HG03378 (cell line): ENCODE results near the gene CPXM1.
"Not testable (repeated sequence)": the region's sequence is repeated elsewhere in the genome, so short reads cannot be mapped to it uniquely, and the experiment has no call there.

Source experiments
- ATAC-seq: cut with Tn5 transposase; IDR thresholded peaks from one replicate; pipeline ENCODE4 v1.9.1; 2021; ENCODE audit warnings: mild to moderate bottlenecking, moderate library complexity; ENCODE audit not compliant: unreplicated experiment

The CPXM1 gene

DNA sequence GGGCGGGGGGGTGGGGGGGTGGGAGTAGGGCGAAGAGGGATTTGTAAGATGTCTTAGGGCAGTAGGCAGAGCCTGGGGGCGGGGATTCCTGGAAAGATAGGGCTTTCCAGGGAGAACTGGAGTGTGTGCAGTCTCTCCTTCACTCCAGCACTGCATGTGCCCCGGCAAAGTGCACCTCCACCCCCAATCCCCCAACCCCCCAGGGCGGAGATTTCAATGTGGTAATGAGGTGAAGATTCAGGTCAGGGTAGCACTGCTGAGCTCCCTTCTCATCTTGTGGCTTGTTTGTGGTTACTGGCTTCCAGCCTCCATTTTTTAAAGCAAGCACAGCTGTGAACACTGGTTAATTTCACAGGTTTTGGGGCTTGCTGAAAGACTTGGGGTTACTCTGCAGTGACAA, 21.6 kb upstream of the CPXM1 start:
- no peak for ATAC-seq

DNA sequence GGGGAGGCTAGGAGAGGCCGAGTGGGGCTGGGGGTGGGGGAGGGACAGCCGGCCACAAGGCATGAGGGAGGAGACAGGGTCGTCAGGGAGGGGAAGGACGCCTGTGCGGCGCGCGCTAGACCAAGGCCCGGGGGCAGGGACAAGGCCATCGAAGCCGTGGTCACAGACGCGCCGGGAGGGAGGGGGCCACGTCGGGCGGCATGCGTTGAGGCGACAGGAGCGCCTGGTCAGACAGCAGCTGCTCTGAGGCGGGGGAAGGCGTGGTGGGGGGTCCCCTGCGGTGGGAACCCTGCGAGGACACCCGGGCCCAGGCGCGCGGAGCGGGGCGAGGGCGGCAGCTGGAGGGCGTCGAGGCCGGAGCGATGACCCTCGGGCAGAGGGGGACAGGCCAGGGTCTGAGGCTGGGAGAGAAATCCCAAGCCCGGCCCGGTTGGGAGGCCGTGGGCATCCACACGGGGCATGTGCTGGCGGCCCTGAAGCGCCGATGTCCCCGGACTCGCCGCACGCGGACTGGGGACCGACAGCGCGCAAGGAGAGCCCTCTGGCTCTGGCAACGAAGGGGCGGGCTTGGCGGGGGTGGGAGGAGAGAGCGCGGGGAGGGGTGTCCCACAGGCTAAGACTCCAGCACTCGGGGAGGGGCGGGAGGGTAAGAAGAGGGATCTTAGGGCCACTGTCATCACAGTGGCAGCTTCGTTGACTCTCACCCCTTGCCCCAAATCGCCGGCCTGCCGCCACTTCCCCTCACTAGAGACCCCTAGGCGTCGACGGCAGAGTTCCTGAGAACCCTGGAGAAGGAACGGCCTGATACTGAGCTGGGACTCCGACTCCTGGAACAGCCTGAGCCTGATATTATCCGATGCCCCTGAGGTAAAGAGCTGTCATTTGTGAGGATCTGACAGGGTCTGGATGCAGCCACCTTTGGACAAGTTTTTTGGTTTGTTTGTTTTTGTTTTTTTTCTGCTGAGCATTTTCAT, 20.8 kb upstream of the CPXM1 start:
- ATAC-seq: no peak

DNA sequence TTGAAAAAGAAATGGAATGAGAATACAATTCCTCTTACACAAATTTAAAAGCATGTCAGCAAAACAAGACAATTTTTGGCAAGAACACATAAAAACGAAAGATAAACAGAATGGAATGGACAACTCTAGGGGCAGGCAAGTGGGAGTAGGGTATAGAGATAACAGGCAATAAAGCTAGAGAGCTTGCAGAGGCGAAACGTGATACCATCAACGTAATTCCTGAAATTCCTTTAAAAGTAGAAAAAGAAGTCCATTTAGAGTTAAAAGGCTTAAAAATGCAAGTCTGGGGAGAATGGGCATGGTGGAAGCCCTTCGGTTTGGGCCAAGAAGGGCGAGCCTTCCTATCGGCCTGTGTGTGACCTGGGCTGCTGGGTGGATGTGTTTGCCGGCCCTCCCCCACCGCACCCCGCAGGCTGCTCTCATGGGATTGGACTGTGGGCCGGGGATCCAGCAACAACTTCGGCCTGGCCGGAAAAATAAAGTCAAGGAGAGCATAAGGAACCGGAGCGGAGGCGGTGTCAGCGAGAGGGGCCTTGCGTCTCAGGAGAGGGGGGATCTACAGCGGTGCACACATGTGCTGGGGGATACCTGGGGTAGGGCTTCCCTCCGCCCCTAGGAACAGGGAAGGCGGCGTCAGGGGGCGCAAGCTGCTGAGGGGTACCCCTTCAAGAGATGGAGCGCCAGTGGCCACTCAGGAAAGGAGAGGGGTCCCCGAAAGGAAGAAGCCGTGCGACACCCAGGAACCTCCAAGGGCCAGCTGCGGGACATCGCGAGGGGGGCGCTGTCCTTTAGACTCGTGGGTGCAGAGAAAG, 19.9 kb upstream of the CPXM1 start:
- ATAC-seq: no peak

DNA sequence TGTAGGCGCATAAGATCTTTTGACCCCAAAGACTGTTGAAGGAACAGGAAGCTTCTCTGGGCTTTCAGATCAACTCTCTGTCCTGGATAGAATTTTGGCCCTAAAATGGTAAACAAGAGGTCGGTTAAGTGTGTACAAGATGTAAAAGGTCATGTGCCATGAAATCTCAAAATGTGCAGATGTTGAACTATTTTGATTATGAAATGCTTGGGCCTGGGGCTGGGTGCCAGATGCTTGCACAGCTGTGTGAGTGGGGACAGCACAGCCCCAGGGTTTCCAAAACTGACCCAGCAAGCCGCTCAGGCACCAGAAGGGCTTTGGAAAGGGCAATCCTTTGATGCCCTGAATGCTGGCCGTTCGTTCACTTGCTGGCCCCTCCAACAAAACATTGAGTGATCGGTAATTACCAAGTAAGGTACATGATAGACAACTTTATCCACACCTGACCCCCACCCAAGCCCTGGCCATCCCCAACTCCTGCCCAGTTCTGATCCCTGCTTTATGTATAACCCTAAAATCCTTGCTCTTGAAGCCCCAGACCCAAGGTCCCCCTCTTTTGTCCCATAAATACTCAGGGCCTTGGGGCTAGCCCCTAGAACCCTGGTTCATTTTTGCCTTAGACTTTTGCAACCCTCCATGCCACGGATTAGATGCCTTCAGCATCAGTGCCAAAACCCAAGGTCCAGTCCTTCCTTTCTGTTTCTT, 17.6 kb upstream of the CPXM1 start:
- no peak for ATAC-seq

DNA sequence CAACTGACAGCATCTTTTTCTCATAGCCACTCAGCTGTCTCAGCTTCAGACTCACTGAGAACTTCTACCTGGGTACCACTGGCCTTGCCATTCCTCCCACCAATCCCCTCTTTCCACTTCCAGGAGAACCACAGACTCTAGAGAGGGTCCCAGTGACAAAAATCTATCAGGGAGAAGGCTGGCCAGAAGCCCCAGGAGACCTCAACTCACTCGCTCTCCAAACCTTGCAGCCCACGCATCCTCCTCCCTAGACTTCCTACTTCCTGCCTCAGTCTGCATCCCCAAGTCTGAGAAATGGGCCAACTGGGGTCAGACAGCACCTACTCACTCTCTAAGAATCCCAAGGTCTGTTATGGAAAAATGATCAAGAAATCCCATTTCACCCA, 16.9 kb upstream of the CPXM1 start:
- ATAC-seq: no peak

DNA sequence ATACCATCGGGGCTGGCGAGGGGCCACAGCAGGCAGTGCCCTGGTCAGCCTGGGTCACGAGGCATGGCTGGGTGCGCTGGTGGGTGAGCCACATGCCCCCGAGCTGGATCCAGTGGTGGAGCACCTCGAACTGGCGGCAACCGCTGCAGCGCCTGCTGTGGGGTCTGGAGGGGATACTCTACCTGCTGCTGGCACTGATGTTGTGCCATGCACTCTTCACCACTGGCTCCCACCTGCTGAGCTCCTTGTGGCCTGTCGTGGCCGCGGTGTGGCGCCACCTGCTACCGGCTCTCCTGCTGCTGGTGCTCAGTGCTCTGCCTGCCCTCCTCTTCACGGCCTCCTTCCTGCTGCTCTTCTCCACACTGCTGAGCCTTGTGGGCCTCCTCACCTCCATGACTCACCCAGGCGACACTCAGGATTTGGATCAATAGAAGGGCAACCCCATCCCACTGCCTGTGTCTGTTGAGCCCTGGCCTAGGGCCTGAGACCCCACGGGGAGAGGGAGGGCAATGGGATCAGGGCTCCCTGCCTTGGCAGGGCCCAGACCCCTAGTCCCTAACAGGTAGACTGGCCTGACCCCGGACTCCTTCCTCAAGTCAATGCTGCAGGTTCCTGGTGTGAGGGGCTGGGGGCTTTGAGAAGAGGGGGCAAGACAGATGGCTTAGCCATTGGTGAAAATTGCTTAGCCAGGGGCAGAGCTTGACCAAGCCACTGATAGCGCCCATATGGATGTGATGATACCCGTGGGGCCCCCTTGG, 16.3 kb upstream of the CPXM1 start:
- no peak for ATAC-seq

DNA sequence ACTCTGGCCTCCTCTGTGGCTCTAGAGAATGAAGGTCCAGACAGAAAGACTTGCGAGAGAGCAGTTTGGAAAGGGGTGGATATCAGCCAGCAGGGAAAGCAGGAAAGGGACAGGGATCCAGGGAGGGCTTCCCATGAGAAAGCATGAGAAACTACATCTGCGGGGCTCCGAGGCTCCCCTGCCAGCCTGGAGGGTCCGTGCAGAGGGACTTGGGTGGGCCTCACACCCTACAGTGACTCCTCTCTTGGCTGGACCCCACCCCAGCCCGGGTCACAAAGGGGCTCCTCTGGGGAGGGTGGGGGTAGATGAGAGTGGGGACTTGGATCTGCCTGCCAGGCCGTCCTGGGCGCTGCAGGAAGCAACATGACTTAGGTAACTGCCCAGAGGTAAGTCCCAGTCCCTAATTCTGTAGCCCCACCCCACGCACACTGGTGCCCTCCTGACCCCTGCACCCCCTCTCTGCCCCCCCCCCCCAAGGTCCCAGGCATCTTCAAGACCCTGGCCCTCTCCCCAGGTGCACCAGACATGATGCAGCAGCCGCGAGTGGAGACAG, 15.7 kb upstream of the CPXM1 start, which contains the start of gene TMEM239:
Gene TMEM239 (plus strand): TSS at position 335 of the 553 bp plus-strand sequence. CDS start 191 bp downstream, at position 526.
- ATAC-seq: no peak

DNA sequence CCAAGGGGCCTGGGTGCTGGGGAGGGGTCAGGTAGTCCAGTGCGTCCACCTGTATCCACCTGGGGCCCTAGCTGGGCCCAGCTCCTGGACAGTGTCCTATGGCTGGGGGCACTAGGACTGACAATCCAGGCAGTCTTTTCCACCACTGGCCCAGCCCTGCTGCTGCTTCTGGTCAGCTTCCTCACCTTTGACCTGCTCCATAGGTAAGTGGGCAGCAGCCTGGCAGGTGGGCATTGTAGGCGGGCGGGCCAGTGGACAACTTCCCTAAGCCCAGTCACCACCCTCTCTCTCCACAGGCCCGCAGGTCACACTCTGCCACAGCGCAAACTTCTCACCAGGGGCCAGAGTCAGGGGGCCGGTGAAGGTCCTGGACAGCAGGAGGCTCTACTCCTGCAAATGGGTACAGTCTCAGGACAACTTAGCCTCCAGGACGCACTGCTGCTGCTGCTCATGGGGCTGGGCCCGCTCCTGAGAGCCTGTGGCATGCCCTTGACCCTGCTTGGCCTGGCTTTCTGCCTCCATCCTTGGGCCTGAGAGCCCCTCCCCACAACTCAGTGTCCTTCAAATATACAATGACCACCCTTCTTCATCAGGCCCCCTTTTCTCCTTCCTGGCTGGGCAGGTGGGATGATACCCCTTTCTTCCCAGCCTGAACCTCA, 14.9 kb upstream of the CPXM1 start:
- ATAC-seq: no peak

DNA sequence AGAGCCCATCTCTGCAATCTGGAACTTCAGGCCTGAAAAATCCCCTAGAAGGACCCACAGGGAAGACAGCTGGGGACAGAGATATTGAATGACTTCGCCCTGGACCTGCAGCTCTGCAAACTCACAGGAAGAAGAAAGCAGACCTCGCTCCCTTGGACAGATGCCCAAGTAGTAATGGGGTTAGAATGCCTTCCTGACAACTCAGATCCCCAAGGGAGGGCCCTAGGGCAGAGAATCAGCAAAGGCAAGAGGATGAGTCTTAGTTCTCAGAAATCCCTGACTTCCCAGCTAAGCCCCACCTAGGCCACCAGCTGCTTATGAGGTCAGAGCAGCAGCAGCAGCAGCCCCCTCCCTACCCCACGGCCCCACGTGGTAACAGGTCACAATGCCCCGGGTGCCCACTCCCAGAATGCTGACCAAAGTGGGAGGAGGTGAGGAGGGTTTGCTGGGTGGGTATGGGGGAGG, 14.2 kb upstream of the CPXM1 start, which contains the start of gene C20orf141:
Gene C20orf141 (plus strand): TSS at position 401 of the 465 bp plus-strand sequence. CDS start 198 bp downstream, outside the sequence.
- ATAC-seq: no peak

DNA sequence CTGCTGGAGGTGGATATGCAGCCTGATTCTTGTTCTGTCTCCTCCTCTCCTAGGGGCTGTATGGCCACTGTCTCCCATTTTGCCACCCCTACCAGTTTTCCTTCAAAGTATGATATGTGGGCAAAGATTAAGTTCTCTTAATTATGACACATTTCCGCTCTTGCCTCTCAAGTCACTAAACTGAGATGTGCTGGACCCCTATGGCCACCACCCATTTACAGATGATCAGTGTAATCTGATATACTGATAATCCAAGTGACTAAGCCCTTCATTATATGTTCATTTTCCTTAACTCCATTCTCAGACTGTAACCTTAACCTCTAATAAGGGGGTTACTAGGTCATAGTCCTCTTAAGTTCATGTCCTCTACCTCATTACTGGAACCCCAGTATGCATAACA, 13.6 kb upstream of the CPXM1 start:
- no peak for ATAC-seq

DNA sequence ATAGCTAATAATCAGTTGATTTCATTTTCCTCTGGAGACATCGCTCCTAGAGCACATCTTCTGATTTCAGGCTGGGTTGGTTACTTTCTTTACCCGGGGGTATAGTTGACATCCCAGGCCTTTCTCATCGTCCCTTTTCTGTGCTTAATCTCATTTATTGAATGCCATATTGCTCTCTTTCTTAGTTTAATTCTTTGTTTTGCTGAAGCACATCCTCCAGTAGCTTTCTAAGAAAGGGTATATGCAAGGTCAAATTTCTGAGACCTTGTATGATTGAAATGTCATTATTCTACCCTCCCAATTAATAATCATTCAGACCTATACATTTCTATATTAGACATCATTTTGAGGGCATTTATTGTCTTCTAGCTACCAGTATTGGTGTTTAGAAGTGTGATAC, 11.8 kb upstream of the CPXM1 start:
- ATAC-seq: no peak

DNA sequence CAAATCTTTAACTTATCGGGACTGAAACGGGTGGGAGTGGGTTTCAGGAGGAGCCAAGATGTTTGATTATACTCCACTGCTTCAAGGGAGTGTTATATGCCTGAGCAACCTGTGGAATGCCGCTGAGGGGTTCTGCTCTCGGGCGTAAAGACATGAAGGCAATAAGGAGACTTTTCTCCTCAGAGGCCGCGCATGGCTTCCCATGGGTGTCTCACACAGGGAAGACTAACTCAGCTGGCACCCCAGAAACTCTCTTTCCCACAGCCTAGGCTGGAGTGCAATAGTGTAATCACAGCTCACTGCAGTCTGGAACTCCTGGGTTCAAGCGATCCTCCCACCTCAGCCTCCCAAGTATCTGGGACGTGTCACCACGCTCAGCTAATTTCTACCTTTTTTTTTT, 9.3 kb upstream of the CPXM1 start:
- no peak for ATAC-seq

DNA sequence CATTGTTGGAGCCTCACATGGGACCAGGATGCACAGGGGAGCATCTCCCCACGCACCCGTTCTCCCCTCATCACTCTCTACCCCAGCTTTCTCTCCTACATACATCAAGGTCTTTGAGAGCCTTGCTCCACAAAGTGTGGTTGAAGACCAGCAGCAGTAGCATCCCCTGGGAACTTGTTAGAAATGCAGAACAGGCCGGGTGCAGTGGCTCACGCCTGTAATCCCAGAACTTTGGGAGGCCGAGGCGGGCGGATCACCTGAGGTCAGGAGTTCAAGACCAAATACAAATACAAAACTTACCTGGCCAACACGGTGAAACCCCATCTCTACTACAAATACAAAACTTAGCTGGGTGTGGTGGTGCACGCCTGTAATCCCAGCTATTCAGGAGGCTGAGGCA, 7.5 kb upstream of the CPXM1 start:
- not testable (repeated sequence) for ATAC-seq

DNA sequence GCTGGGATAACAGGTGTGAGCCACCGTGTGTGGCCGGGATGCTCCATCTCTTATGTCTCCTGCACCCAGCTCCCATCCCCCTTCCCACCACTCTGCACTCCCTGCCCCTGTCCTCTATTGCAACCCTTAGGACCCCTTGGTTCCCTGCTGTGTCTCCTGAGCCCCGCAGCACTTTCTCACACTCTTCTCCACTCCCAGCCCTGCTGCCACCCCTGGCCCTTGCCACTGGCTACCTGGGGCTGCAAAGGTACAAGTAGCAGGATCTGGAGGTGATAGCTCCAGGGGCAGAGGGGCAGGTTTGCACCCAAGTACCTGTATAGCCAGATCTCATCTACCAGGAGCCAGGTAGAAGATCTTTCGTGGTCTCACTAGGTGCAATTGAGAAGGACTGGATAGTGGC, 6.6 kb upstream of the CPXM1 start:
- ATAC-seq: no peak

DNA sequence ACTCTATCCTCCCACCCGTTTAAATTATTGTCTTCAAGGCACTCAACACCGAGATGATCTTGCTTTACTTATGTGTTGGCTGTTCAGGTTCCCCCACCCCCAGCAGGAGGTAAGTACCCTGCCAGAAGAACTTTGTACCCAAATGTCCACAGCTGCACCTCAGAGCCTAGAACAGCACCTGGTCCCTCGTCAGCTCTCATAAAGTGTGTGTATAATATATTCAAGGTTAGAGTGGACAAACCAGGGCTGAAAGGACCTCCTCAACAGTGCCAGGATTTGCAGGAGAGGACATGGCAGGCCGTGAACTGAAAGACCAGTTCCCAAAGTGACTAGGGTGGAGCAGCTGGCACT, 5.9 kb upstream of the CPXM1 start:
- no peak for ATAC-seq

DNA sequence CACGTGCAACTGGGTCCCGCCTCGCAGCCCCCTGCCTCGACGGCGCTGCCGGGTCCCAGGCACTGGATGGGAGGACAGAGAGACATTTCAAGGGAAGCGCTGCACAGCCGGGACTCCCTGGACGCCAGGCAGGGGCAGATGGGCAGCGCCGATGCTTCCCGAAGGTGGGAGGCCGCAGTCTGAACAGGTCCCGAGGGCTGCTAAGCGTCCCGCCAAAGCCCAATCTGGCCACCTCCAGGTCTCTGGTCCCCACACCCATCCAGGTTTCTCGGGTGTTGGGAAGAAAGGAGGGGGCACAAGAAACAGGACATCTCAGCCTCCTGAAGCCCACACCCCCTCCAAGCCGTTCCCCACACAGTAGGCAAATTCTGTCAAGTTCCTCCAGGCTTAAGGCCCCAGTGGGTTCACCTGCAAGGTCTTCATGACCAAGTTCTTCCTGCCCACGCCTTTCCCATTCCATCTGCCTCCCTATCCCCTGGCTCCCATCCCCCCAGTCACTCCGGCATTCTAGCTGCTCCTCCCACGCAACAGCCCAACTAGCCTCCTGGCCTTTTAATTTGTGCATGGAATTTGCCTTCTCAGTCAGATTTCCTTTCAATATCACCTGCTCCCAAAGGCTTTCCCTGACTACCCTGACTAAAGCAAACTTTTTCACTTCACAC, 5.4 kb upstream of the CPXM1 start:
- no peak for ATAC-seq

DNA sequence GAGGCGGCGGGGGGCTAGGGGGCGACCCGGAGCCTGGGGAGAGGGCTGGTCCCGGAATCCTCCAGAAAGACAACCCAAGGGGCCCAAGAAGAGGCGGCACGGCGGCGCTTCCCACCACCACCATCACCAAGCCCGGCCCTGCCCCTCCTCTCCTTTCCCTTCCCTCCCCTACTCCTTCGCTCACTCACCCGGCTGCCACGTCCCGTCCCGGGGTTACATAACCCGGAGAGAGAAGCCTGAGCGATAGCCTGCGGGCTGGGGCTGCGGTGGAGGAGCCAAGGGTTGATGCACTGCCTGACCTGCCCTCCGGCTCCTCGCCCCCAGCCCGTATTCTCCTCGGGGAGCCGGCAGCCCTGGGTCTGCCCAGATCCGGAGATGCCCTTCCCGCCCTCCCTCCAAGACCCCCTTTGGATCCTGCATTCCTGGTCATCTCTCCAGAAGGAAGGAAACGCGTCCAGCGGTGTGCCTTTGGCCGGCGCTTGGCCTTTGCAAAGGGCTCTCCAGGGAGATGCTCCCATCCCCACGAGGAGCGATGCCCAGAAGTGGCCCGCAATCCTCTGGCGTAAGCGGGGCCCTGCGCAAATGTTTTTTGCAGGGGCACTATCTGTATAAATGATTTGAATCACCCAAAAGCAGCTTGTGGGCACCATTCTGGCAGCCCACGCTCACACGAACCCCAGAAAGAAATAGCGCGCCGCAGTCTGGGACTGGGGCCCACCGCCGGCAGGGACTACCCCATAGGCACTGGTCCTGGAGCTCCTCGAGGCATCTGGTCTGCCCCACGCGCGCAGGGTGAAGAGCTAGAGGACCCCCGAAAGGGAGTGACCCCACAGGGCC, 4.6 kb upstream of the CPXM1 start:
- ATAC-seq: no peak
